Gastrocnemius medialis (tissue), 4 donors: ENCODE results near the gene OXNAD1.

Experiments
- CTCF ChIP-seq, 5 experiments: fragments of 450-650 bp in 3 of 5; fragments of 200-600 bp in 2 of 5; sonication (generic) in 2 of 5; IDR thresholded peaks in 4 of 5; conservative IDR thresholded peaks in 1 of 5; 1 replicate in 4 of 5; 2 replicates in 1 of 5; pipeline ENCODE4 v1.5.1; 2016 to 2019; ENCODE audit warnings: antibody characterized with exemption in 5 of 5, mild to moderate bottlenecking in 3 of 5, moderate library complexity in 3 of 5
- POLR2A ChIP-seq, 2 donors: fragments of 450-650 bp; IDR thresholded peaks; one replicate each; pipeline ENCODE4 v1.6.1; 2017; ENCODE audit warnings: antibody characterized with exemption in 2 of 2, mild to moderate bottlenecking in 2 of 2, moderate library complexity in 2 of 2

DNA sequence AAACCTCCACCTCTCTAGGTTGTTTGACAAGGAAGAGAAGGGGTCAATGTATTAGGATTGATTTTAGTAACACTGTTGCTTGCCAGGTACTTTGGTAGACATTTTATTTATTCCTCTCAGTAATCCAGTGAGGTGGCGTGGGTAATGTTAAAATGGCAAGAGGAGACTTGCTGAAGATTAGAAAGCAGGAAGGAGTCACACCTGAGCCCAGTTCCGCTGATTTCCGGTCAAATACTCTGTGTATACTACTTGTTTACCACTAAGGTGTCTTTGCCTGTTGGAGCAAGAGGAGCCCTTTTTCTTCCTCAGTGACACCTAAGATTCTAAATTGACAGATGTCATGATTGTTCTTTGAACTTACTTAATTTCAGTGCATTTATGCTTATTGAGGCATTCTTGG is 1.7 kb downstream of the OXNAD1 start:
- TF ChIP-seq CTCF (IDR thresholded peaks at IDR 0.05 in 4 of 5, conservative IDR thresholded peaks at IDR 0.05 in 1 of 5) (no peak), POLR2A (IDR thresholded peaks at IDR 0.05) (no peak)
